Progenitor cell of endocrine pancreas (in vitro differentiated cells): Measurements from ENCODE around the gene NT5DC1. TPM values are rescaled to one million over a fixed set of nuclear protein-coding genes. Genes with fewer than 3 reads are reported as not detected.
A peak's percentile ranks its signal among the peaks of the same experiment; 100 is the strongest.

ENCODE experiments used
- DNase-seq: peaks from one replicate; pipeline ENCODE4 v3.0.0; 2021; ENCODE audit warnings: low spot score; ENCODE audit not compliant: unreplicated experiment
- H3K27ac Mint-ChIP-seq: 2 replicates; pipeline ENCODE4 v1.8.0; 2021; ENCODE audit warnings: mild to moderate bottlenecking, moderate library complexity, mixed read lengths
- H3K27me3 Mint-ChIP-seq: 2 replicates; pipeline ENCODE4 v1.8.0; 2021; ENCODE audit warnings: mixed read lengths
- H3K36me3 Mint-ChIP-seq: 2 replicates; pipeline ENCODE4 v1.8.0; 2022; ENCODE audit warnings: mixed read lengths; ENCODE audit not compliant: insufficient read depth
- H3K4me1 Mint-ChIP-seq: 2 replicates; pipeline ENCODE4 v1.8.0; 2021; ENCODE audit warnings: low read depth, mixed read lengths
- H3K4me3 Mint-ChIP-seq: 2 replicates; pipeline ENCODE4 v1.8.0; 2021; ENCODE audit warnings: low read depth, mild to moderate bottlenecking, moderate library complexity, mixed read lengths
- H3K9me3 Mint-ChIP-seq: 2 replicates; pipeline ENCODE4 v1.8.0; 2021; ENCODE audit warnings: low read depth, mixed read lengths
- total RNA-seq: library from RNA; stranded (reverse); gene quantifications from 2 replicates; pipeline ENCODE4 v1.2.1, GENCODE V29; 2021
- TF ChIP-seq, protein P1 (sequence below): fragments of 200-600 bp; sonication (generic); IDR thresholded peaks from one replicate; pipeline ENCODE4 v1.5.0; 2021; ENCODE audit warnings: antibody characterized with exemption, mild to moderate bottlenecking; ENCODE audit not compliant: unreplicated experiment

The NT5DC1 gene
- total RNA-seq, 1 donor from 2014 or later: 54.9 TPM

DNA sequence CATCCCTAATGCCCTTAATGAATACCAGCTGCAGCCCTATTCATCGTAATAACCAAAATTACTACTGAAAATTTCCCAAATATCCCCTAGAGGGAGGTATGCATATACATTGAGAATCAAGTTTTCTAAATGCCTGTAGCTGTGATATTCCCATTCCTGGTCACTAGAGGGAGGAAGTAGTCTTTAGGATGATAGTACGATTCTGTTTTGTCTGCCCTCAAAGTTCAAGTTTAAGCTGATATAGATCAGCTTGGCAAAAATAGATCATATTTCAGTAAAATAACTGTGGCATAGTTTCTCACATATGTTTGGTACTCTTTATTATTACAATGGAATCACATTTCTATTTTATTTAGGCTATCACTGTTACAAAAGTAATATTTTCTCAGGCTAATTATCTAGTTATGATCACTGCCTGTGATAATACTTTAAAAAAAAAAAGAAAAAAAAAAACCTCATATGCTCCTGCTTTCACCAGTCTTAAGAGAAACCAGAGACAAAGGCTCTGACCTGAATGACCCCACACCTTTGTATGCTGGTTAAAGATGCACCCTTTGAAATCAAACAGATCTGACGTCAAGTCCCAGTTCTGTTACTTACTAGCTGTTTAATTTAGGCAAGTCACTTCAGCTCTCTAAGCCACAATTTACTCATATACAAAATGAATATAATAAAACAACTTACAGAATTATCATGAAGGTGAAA lies 168.1 kb downstream of the NT5DC1 start:
- H3K36me3 Mint-ChIP-seq: peaks cover 7% of the 10 kb centered on the region
- TF ChIP-seq, protein P1, sequence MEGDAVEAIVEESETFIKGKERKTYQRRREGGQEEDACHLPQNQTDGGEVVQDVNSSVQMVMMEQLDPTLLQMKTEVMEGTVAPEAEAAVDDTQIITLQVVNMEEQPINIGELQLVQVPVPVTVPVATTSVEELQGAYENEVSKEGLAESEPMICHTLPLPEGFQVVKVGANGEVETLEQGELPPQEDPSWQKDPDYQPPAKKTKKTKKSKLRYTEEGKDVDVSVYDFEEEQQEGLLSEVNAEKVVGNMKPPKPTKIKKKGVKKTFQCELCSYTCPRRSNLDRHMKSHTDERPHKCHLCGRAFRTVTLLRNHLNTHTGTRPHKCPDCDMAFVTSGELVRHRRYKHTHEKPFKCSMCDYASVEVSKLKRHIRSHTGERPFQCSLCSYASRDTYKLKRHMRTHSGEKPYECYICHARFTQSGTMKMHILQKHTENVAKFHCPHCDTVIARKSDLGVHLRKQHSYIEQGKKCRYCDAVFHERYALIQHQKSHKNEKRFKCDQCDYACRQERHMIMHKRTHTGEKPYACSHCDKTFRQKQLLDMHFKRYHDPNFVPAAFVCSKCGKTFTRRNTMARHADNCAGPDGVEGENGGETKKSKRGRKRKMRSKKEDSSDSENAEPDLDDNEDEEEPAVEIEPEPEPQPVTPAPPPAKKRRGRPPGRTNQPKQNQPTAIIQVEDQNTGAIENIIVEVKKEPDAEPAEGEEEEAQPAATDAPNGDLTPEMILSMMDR: peak; percentile 93
- no peak overlapping the region for H3K27ac Mint-ChIP-seq
- H3K4me3 Mint-ChIP-seq: no peak overlapping the region
- no peak for DNase-seq
- H3K4me1 Mint-ChIP-seq: no peaks in the 10 kb centered on the region
- H3K9me3 Mint-ChIP-seq: peaks cover 6% of the 10 kb centered on the region
- no peaks in the 10 kb centered on the region for H3K27me3 Mint-ChIP-seq

DNA sequence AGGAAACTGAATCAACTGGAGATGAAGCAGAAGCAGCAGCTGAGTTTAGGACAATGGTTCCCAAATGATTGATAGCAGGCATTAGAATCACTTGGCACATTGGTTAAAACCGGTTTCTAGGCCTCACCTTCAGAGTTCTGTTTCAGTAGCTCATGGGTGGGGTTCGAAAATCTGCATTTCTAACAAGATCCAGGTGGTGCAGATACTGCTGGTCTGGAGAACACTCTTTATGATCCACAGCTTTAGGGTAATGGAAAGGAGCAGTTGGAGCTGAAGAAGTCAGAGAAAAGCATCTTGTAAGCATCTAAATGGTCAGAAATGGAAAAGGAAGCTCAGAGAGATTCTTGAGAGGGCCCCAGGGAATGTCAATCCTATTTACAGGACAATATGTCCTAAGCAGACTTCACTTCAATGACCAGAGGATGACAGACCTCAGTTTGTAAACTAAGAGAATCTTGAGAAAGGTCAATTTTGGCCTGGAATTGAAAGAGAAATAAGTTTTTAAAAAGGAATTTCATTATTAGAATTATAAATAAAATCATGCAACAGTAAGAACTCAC lies 170.6 kb downstream of the NT5DC1 start:
- no peak overlapping the region for H3K4me3 Mint-ChIP-seq
- H3K27ac Mint-ChIP-seq: no peak overlapping the region
- TF ChIP-seq, protein P1: no peak
- H3K4me1 Mint-ChIP-seq: peaks cover 10% of the 10 kb centered on the region
- H3K27me3 Mint-ChIP-seq: no peaks in the 10 kb centered on the region
- no peaks in the 10 kb centered on the region for H3K9me3 Mint-ChIP-seq
- peaks cover 10% of the 10 kb centered on the region for H3K36me3 Mint-ChIP-seq
- no peak for DNase-seq

DNA sequence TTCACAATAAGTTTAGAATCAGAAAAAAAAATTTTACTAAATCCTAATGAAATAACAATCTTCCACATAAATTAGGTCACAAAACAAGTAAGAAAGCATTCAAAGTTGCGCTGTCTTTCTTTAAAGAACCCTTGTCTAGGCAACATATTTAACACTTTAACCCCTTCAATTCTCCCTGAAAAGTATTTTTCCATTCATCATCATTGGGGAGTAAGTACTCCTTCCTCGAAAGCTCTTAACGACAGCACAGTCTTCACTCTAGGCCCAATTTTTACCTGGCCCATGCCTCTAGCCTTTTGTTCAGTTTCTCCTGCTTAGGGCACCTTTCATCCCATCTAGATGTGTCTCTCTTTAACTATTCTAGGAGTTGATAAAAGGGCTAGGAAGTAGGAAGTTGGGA lies 176.5 kb downstream of the NT5DC1 start:
- Mint-ChIP-seq H3K4me1 (peaks cover 42% of the 10 kb centered on the region), H3K27ac (peak overlapping the region; percentile 100), H3K4me3 (peak overlapping the region; percentile 99), H3K27me3 (no peaks in the 10 kb centered on the region), H3K36me3 (peaks cover 26% of the 10 kb centered on the region), H3K9me3 (no peaks in the 10 kb centered on the region)
- no peak for DNase-seq
- TF ChIP-seq, protein P1: no peak

DNA sequence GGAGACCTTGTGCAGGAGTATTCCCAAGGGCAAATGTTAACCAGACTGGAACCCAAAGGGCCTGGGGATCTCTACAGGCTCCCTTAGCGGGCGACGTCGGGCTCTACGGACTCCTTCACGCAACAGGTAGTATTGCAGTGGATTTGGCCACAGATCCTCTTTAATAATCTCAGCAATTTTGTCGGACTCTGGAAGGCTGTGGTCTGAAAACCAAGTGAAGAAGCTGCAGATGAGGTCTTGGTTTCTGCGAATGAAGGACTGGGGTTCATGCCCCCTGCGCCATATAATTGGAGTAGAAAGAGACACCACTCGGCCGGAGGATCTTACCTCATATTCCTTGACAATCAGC lies 177.8 kb downstream of the NT5DC1 start:
- H3K27me3 Mint-ChIP-seq: no peaks in the 10 kb centered on the region
- peak overlapping the region; percentile 100 for H3K27ac Mint-ChIP-seq
- DNase-seq: no peak
- TF ChIP-seq, protein P1: no peak
- H3K9me3 Mint-ChIP-seq: no peaks in the 10 kb centered on the region
- peaks cover 42% of the 10 kb centered on the region for H3K4me1 Mint-ChIP-seq
- peaks cover 26% of the 10 kb centered on the region for H3K36me3 Mint-ChIP-seq
- peak overlapping the region; percentile 99 for H3K4me3 Mint-ChIP-seq

DNA sequence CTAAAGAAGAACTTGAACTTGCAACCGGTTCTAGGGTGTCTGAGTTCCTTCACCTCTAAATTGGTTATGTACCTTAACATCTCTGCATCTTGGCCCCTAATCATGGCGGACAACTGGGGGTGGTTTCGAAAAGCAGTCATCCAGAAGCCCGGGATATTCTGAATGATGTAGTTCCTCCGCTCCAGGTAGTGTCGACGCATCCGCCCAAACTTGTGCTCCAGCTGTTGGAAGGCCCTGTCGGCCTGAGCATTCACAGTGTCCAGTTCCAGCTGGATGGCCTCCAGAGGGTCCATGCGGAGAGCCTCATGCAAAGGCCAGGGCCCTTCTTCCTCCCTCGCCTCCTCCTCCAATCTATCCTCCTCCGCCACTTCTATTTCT lies 178.2 kb downstream of the NT5DC1 start:
- H3K27me3 Mint-ChIP-seq: no peaks in the 10 kb centered on the region
- H3K9me3 Mint-ChIP-seq: no peaks in the 10 kb centered on the region
- H3K36me3 Mint-ChIP-seq: peaks cover 26% of the 10 kb centered on the region
- no peak for DNase-seq
- TF ChIP-seq, protein P1: no peak
- peak overlapping the region; percentile 100 for H3K27ac Mint-ChIP-seq
- peak overlapping the region; percentile 99 for H3K4me3 Mint-ChIP-seq
- peaks cover 42% of the 10 kb centered on the region for H3K4me1 Mint-ChIP-seq
